Ecto neural progenitor cell (in vitro differentiated cells): ENCODE measurements around the gene GFRA1.
"Not testable (repeated sequence)": the region's sequence is repeated elsewhere in the genome, so short reads cannot be mapped to it uniquely, and the experiment has no call there.

Experiments used
- DNase-seq: peaks from one replicate; pipeline ENCODE4 v3.0.0-alpha.2; 2018; ENCODE audit warnings: low spot score

GFRA1 gene

DNA sequence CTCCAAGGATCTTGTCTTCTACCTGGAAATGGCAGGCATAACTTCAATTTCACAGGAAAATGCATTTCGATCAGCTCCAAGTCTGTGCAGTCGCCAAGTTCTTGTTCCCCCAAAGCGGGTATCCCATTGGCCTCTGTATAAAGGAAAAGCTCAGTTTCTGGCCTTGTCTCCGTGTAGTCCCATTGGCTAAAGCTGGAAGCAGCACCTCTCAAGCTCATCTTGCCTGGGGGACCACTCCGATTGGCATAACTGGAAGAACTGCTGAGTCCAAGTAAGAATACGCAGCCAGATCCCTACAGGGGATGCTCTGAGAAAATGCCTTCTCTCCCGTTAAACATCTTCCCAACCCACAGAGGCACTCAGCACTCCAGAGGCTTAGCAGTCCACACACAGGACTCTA lies 205.2 kb downstream of the GFRA1 start:
- DNase-seq: no peak

DNA sequence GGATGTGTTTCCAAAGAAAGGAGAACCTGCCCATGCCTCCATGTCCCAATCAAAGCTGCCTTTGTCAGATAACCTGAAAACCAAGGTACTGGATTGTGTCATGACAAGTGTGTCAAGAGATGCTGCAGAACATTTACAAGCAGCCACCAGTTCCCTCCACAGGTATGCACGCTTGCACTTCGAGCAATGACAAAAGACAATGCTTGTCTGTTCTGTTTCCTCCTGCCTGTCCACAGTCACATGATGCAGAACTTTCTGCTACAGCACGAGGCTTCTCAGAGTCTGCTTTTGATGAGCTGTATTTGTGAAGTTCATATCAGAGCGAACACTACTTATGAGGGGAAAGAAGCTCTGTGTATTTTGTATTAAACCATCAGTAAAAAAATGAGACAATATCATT lies 209.9 kb downstream of the GFRA1 start:
- no peak for DNase-seq

DNA sequence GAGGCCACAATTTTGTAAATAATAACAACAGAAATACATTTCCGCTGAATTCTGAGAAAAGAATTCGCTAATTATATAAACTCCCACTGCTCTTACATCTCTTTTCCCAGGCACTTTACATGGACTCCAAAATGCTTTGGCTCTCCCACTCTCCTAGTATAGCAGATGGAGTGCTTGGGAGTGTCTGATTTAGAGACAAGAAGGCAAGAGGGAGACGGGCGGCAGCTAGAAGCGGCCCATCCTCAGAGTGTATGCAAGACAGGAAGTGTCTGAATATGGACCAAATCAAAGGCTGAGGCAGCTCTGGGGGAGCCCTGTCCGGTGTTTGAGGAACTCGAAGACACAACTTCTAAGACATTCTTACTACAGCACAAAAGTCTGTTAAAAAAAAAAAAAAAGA lies 212.1 kb downstream of the GFRA1 start:
- DNase-seq: no peak

DNA sequence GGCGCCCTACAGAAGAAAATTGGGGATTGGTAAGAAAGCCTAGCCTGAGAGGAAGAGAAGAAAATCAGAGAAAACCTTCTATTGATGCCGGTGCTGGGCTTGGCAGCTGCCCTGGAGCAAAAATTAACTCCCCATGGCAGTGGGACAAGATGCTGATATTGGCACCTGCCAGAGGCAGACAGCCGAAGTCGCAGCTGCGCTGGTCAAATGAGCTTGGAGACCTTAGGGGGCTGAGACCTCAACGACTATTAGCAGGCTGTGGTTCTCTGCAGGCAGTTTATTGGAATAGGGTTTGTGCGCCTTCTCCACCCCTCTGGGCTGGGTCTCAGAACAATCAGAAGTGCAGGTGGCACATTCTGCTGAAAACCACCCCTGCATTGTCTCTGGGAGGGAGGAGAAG lies 213.7 kb downstream of the GFRA1 start:
- DNase-seq: no peak

DNA sequence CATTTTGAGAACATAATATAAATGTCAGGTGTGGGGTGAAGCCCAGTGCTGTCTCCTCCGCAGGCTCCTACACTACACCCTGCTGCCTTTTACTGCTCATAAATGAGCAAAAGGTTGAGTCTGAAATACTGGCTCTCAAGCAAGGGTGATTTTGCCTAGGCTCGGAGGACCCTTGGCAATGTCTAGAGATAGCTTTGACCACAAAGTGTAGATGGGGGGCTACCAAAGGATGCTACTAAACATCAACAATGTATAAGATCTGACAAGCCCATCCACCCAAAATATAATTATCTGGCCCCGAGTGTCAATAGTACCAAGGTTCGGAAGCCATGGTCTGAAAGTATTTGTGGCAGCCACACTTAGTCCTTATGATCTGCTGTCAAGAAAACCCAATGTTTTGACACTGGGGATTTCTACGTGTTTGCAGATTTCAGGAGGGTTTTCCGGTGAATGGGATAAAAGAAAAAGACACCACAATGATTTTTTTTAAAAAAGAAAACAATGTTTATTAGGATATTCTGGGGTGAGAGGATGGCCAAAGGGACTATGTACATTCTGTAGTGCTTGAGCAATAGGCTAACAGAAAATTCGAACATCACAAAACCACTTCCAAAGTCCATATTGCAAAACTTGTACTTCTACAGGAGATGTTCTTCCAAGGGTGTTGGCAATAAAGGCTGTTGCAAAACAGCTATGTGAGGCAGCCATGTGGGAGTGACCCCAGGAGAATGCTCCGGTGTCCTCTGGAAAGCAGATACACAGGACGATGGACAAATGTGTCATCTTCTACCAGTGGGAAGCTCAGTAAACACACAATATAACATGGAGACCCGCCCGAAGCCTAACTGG lies 216.3 kb downstream of the GFRA1 start:
- peak; percentile 7 for DNase-seq

DNA sequence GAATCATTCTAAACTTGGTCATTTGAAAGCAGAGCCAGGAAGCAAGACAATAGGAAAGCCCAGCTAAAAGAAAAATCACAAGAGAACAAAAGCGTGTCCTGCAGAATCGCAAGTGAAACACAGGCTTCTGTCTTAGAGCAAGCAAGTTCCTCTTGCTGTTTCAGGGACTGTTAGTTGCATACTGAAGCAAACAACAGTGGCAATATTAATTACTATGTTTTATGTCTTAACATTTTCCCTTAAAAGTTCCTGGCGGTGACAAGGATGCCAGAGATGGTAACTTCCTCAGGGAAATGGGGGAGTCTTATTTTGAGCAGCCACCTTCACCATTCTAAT lies 217.1 kb downstream of the GFRA1 start:
- DNase-seq: no peak

DNA sequence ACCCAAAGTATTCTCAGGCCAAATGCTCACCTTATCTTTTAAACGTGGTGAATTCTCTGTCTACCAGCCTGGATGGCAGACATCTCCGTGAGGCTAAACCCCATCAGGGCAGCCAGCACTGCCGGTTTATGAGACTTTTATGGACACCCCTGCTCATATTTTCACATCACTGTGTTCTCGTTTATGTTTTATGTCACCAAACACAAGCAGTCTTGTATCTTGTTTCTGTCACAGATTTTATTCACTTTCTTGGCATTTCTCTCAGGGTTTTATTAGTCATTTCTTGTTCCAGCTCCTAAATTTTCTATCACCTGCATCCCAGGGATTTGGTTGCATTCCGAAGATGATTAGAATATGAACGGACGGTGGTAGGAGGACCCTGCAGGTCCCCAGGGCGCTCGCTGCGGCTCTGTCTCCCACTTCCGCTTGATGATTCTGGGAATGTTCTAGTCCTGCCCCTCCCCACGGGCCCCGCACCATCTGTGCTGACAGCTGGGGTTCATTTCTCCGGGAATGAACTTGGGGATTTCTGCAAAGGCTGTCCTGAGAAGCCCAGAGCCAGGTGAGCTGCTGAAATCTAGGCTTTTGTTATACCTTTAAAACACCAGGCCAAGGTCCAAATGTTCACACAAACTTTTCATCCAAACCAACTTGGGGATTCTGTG lies 217.6 kb downstream of the GFRA1 start:
- no peak for DNase-seq

DNA sequence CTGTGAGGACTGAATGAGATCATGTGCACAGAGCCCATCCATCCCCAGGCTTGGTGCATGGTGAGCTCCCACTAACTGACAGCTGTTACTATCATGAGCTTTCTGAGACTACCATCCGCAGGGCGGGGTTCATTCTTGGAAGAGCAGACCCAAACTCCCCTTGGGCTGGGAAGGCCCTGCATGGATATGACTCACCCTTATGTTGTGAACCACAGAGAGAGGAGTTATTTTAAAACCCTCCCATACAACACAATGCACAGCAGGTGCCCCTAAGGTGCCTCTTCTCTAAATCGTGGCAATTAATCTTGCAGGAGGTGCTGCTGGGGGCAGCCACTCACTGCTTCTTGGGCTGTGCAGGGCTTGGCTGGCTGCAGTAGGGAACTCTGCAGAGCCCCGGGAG lies 219.1 kb downstream of the GFRA1 start:
- no peak for DNase-seq

DNA sequence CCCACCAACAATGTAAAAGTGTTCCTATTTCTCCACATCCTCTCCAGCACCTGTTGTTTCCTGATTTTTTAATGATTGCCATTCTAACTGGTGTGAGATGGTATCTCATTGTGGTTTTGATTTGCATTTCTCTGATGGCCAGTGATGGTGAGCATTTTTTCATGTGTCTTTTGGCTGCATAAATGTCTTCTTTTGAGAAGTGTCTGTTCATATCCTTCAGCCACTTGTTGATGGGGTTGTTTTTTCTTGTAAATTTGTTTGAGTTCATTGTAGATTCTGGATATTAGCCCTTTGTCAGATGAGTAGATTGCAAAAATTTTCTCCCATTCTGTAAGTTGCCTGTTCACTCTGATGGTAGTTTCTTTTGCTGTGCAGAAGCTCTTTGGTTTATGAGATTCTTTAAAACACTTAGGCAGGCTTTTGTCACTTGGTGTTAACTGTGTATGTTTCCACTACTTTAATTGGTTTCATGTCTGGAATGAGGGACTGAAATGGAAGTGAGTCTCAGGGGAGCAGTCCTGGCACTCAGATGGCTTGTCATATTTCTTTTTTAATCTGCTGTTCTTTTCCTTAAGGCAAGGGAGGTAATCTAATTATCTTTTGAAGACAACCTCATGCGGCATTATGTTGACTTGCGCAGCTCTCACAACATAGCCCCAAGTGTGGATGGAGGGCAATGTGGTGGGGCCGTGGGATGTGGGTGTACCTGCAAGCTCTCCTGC lies 219.8 kb downstream of the GFRA1 start:
- not testable (repeated sequence) for DNase-seq

DNA sequence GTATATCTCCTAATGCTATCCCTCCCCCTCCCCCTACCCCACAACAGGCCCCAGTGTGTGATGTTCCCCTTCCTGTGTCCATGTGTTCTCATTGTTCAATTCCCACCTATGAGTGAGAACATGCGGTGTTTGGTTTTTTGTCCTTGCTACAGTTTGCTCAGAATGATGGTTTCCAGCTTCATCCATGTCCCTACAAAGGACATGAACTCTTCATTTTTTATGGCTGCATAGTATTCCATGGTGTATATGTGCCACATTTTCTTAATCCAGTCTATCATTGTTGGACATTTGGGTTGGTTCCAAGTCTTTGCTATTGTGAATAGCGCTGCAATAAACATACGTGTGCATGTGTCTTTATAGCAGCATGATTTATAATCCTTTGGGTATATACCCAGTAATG lies 220.5 kb downstream of the GFRA1 start:
- DNase-seq: not testable (repeated sequence)

DNA sequence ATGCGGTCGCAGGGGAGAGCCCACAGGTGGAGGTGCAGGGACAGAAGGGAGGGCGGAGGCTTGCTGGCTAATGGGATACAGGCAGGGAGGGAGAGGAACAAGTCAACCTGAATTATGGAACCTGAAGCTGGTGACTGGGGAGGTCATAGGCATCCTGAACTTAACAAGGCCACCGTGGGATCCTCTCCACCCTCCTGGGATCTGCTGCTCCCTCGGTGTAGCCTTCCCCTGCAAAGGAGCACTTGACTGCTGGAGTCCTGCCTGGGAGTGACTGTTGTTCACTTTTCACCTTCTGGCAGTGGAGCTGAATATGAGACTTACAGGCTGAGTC lies 223.1 kb downstream of the GFRA1 start:
- DNase-seq: peak; percentile 14

DNA sequence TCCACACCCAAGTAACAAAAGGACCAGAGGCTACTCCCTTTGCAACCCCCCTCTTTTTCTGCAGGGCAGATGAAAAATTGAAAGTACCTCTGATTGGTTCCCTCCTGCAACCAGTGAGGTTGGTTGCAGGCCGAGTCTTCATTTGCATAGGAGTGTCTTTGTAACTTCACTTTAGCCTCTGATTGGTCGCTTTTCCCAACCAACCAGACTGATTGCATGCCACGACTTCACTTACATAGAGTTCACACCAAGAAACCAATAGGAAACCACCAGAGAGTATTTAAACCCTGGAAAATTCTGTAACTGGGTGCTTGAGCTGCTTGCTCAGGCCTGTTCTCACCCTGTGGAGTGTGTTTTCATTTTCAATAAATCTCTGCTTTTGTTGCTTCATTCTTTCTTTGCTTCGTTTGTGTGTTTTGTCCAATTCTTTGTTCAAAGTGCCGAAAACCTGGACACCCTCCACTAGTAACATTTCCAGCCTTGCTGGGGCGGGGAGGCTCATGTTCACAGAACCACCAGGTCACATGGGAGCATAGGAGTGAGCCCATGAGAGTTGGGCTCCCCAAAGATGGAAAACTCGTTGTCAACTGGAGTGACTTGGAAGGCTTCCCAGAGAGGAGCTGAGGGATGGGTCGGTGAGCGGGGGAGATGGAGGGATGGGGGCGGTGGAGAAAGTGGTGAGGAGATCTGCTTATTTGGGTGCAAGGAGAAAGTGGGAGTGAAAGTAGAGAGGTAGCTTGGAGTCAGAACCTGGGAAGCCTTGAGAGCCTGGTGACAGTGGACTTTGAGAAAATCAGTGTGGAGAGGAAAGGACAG lies 223.6 kb downstream of the GFRA1 start:
- DNase-seq: peak; percentile 22

DNA sequence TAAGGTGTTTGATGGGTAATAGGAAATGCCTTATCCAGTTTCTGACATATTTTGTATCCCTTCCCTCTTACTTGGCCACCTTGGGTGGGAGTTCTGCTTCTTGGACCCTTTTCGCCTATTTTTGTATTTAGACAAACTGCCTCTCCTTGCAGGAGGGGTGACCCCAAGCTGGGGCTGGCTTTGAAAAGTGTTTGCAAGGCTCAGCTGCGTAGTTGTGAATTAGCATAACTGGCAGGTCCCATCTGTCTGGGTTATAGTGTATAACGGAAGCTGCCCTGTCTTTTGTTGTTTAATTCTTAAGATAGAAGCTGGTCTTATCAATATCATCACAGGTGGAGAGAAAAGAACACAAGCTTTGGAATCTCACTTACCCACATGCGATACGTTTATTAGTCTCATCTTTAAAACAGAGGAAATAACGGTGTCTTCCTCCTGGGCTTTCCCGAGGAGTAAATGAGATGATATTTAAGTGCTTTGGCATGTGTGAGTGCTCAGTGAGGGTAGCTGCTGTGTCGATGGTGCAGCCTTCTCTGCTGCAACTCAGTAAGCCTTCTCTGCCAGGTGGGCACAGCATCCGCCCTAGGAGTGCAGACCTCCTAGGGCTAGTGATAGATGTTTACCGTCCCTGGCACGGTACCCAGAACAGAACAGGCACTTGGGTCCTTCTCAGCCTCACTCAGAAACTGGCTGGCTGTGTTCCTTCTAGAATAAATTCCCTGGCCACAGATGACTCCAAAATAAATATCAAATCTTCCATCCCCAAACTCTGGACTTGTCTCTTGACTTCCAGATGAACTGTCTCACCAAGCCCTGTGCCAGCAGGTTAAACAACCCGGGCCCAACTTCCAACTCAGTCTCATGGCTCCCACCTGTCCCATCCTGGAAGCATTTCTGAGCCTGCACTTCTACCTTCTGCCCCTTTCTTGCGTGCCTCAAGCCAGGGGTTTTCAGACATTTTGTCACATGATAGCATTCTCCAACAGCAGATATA lies 227.3 kb downstream of the GFRA1 start:
- no peak for DNase-seq

DNA sequence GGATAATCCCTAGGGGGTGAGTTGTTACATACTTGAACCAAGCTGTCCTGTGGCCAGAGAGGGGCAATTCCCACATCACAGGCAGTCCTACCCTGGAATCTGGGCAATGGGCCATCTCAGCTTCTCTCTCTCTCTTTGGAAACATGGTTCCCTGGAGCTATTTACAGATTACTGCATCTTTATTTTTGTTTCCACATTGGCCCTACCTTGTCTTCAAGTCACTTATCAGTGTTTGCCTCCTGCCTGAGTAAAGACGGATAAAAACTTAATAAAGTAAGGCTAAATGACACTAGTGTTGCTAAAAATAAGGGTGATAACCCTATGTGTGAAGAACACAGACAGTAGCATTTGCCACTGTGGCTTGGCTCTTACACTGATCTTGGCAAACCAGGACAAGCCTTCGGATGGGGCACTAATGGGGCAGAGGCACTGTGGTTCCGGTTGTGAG lies 228.2 kb downstream of the GFRA1 start:
- DNase-seq: no peak

DNA sequence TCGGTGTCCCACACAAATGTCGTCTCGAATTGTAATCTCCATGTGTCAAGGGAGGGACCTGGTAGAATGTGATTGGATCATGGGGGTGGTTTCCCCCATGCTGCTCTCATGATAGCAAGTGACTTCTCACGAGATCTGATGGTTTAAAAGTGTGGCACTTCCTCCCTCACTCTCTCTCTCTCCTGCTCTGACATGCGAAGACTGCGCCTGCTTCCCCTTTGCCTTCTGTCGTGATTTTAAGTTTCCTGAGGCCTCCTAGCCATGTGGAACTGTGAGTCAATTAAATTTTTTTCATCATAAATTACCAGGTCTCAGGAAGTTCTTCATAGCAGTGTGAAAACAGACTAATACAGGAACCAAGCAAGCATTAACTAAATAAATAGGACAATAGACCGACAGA lies 229.1 kb downstream of the GFRA1 start:
- no peak for DNase-seq

DNA sequence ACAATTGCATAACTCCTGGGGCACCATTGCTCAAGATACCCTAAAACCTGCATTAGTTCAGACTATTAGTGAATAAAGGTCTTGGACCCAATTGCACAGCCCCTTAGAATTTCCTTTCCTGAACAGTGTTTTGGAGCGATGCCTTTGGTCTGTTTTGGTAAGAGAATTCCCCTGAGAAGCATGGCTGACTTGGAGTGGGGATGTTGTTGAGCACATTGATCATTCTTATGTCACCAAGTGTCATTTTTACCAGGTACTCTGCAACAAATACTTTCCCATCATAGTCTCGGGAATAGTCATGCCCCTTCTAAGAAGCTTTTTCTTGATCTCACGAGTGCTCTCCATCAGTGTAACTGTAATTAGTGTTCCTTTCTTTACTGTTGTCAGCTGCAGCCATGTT lies 229.7 kb downstream of the GFRA1 start:
- DNase-seq: no peak

DNA sequence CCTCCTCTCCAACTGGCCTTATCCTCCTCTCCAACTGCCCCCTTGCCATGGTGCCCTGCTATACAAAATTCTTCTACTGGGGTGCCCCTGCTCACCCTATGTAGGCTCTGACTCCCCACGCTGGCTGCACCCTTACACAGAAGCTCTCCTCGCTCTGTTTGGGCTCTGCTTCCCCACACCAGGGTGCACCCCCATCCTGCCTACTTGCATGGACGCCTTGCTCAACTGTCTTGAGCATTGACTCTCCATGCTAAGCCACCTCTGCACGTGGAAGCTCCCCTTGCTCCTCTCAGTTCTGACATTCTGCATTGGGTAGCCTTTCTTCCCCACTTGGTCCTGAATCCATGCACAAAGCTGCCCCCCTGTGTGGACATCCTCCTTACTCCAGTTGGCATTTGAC lies 231.1 kb downstream of the GFRA1 start:
- no peak for DNase-seq

DNA sequence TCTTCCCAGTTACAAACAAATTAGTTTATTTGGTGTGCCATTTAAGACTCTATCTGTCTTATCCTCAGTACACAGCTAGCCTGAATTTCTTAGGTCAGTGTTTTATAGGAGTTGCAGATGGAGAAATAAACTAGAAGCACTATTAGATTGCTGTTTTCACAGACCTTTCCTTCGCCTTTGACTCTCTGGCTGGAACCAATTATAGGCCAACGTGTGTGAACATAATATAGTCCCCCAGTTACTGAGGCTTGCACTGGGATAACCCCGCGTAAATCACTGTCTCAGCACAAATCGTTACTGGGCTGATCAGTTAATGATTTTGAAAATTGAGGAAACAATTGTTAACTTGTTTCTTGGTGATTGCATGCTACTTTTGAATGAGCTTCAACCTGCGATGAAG lies 233.4 kb downstream of the GFRA1 start:
- DNase-seq: no peak

DNA sequence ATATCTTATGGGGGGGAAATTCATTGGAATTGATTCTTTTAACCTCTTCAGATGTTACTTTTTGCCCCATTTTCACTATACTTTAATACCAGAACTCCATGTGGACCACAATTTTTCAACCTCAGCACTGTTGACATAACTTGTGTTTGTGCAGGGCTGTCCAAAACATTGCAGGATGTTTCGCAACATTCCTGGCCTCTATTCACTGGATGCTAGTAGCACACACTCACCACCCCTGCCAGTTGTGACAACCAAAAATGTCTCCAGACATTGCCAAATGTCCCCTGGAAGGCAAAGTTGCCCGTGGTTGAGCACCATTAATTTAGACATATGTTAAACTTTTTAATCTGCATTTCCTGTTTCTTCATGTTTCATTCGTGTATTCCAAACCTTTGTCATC lies 234.7 kb downstream of the GFRA1 start:
- DNase-seq: no peak

DNA sequence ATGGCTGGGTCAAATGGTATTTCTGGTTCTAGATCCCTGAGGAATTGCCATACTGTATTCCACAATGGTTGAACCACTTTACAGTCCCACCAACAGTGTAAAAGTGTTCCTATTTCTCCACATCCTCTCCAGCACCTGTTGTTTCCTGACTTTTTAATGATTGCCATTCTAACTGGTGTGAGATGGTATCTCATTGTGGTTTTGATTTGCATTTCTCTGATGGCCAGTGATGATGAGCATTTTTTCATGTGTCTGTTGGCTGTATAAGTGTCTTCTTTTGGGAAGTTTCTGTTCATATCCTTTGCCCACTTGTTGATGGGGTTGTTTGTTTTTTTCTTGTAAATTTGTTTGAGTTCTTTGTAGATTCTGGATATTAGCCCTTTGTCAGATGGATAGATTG lies 237.6 kb downstream of the GFRA1 start:
- not testable (repeated sequence) for DNase-seq

DNA sequence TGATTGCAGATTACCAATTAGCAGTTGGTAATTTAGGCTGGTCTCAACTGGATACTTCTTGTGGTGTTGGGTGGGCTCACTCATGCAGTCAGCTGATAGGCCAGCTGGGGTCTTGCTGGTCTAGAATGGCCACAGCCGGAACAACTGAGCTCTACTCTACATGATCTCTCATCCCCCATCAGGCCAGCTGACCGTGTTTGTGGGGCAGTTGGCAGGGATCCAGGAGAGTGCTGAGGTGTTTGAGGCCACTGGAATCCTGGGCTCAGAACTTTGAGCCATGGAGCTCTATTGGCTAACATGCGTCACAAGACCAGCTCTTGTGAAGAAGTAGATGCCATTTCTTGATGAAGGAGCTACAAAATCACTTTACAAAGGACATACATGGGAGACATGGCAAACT lies 242.4 kb downstream of the GFRA1 start:
- no peak for DNase-seq
